Activated naive CD4-positive, alpha-beta T cell treated with anti-CD3 and anti-CD28 coated beads for 36 hours (primary cell): ENCODE results near the gene TEKTIP1. TPM values are rescaled to one million over a fixed set of nuclear protein-coding genes. Genes with fewer than 3 reads are reported as not detected.

ENCODE experiments used
- CTCF ChIA-PET: fragments of 350-600 bp; sonication (Branson Sonifier 250); formaldehyde crosslinking; loops from one replicate; lab custom pipeline; 2021; ENCODE audit warnings: antibody characterized with exemption; lab: Charles Lee
- DNase-seq: peaks from one replicate; pipeline ENCODE4 v3.0.0-alpha.2; 2020
- H3K27ac Mint-ChIP-seq: one replicate; pipeline ENCODE4 v1.8.0; 2021; ENCODE audit warnings: mild to moderate bottlenecking, mixed read lengths
- H3K27me3 Mint-ChIP-seq: one replicate; pipeline ENCODE4 v1.8.0; 2021; ENCODE audit warnings: low read depth, mixed read lengths
- H3K36me3 Mint-ChIP-seq: one replicate; pipeline ENCODE4 v1.8.0; 2021; ENCODE audit warnings: low read depth, mixed read lengths
- H3K4me1 Mint-ChIP-seq: one replicate; pipeline ENCODE4 v1.8.0; 2021; ENCODE audit warnings: low read depth, mixed read lengths
- H3K4me3 Mint-ChIP-seq: one replicate; pipeline ENCODE4 v1.8.0; 2021; ENCODE audit warnings: mild to moderate bottlenecking, moderate library complexity, mixed read lengths
- H3K9me3 Mint-ChIP-seq: one replicate; pipeline ENCODE4 v1.8.0; 2021; ENCODE audit warnings: mixed read lengths
- intact Hi-C: fragments of 100-400 bp; cut with micrococcal nuclease; formaldehyde crosslinking; loops from one replicate; pipeline ENCODE4 v1.15.1; 2023
- total RNA-seq, 2 experiments: library from RNA; stranded (reverse); gene quantifications; one replicate each; pipeline ENCODE4 v1.2.3, GENCODE V29; 2021

Gene TEKTIP1
- total RNA-seq, 2 experiments from 2014 or later: 2.1 to 2.5 TPM

- no peak for DNase-seq
- Mint-ChIP-seq H3K27me3 (no peaks in the 10 kb centered on the region), H3K4me3 (no peak overlapping the region), H3K36me3 (peaks cover 8% of the 10 kb centered on the region), H3K9me3 (no peaks in the 10 kb centered on the region), H3K4me1 (peaks cover 23% of the 10 kb centered on the region), H3K27ac (no peak overlapping the region)
- intact Hi-C loops: no loop called here
- CTCF ChIA-PET: interaction anchor here (0.6 to 1.5 kb wide), 4 partner anchors 12 to 326 kb away, joined by 3 to 5 read pairs (median 4); no protein-coding TSS in a partner anchor
Measured at GRCh38 chr19:3548606-3549005, 9.6 kb downstream of the TEKTIP1 start.

GRCh38 chr19:3549816-3550215, 10.8 kb downstream of the TEKTIP1 start:
- intact Hi-C loops: no loop called here
- H3K27me3 Mint-ChIP-seq: no peaks in the 10 kb centered on the region
- no peak overlapping the region for H3K4me3 Mint-ChIP-seq
- DNase-seq: no peak
- H3K27ac Mint-ChIP-seq: no peak overlapping the region
- peaks cover 8% of the 10 kb centered on the region for H3K36me3 Mint-ChIP-seq
- CTCF ChIA-PET: no interaction called here
- no peaks in the 10 kb centered on the region for H3K9me3 Mint-ChIP-seq
- peaks cover 32% of the 10 kb centered on the region for H3K4me1 Mint-ChIP-seq

DNA sequence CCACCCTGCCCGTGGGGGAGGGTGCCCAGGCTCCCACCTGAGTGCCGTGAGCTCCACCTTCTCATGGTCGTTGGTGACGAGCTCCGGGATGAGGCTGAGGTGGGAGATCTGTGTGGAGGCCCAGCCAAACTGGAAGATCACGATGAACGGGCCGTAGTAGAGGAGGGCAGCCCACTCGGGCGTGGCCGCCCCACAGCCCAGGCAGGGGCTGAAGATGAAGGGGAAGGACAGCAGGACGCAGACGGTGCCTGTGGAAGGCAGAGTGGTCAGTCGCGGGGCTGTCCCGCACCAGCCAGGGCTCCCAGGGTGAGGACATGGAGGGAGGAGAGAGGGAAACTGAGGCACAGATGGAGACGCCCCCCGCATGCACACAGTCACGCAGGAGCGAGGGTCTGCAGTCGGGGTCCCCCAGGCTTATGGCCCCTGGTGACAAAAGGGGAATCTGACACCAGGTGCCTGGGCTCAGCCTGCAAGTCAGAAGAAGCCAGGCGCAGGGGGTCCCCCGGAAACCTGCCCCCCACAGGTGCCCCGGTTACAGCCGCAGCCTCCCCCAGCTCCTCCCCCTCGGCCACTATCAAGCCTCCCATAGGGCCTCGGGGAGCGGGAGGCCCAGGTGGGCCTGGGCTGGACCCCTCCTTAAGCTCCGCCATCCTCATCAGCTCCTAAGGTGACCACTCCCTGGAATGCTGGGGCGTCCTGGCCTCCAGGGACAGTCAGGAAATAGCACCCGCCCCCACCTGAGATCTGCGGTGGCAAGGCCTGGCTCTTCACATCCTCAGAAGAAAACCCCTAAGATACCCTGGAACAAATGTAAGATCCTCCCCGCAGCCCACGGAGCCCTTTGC, 12.2 kb downstream of the TEKTIP1 start:
- Mint-ChIP-seq H3K36me3 (peaks cover 9% of the 10 kb centered on the region), H3K27ac (no peak overlapping the region), H3K27me3 (no peaks in the 10 kb centered on the region), H3K4me3 (no peak overlapping the region), H3K4me1 (peaks cover 34% of the 10 kb centered on the region), H3K9me3 (peaks cover 5% of the 10 kb centered on the region)
- CTCF ChIA-PET: interaction anchor here (0.9 kb wide), 1 partner anchor 67 kb away, joined by 3 read pairs; no protein-coding TSS in a partner anchor
- intact Hi-C loops: no loop called here
- DNase-seq: no peak

- intact Hi-C loops: no loop called here
- Mint-ChIP-seq H3K9me3 (peaks cover 5% of the 10 kb centered on the region), H3K27ac (peak overlapping the region; percentile 21), H3K4me3 (no peak overlapping the region), H3K27me3 (no peaks in the 10 kb centered on the region), H3K4me1 (peaks cover 40% of the 10 kb centered on the region), H3K36me3 (peaks cover 9% of the 10 kb centered on the region)
- CTCF ChIA-PET: interaction anchor here (0.7 to 0.9 kb wide), 2 partner anchors 68 kb away, joined by 3 read pairs; no protein-coding TSS in a partner anchor
- no peak for DNase-seq
Measured at GRCh38 chr19:3551792-3552095, 12.8 kb downstream of the TEKTIP1 start.

- Mint-ChIP-seq H3K36me3 (peaks cover 8% of the 10 kb centered on the region), H3K4me3 (peak overlapping the region; percentile 73), H3K9me3 (peaks cover 5% of the 10 kb centered on the region), H3K4me1 (peaks cover 44% of the 10 kb centered on the region), H3K27ac (peak overlapping the region; percentile 90), H3K27me3 (no peaks in the 10 kb centered on the region)
- intact Hi-C loops: loop anchor here (2.0 to 5.0 kb wide), 2 partner anchors 72 to 433 kb away; partner anchors contain the start of genes CACTIN and EEF2
- peak; percentile 56 for DNase-seq
- CTCF ChIA-PET: interaction anchor here (0.5 to 5.1 kb wide), 7 partner anchors 9 to 249 kb away, joined by 3 to 32 read pairs (median 4); partner anchors contain the start of gene TJP3
Measured at GRCh38 chr19:3554254-3555083, 15.5 kb downstream of the TEKTIP1 start.

- Mint-ChIP-seq H3K36me3 (peaks cover 7% of the 10 kb centered on the region), H3K9me3 (peaks cover 5% of the 10 kb centered on the region), H3K4me1 (peaks cover 44% of the 10 kb centered on the region), H3K4me3 (peak overlapping the region; percentile 96), H3K27ac (peak overlapping the region; percentile 81), H3K27me3 (no peaks in the 10 kb centered on the region)
- CTCF ChIA-PET: interaction anchor here (0.6 to 5.1 kb wide), 7 partner anchors 8 to 584 kb away, joined by 3 to 32 read pairs (median 4); no protein-coding TSS in a partner anchor
- intact Hi-C loops: loop anchor here (1.0 to 5.0 kb wide), 5 partner anchors 49 to 451 kb away; partner anchors contain the start of genes APBA3, CACTIN, EEF2 and FZR1
- no peak for DNase-seq
Measured at GRCh38 chr19:3555653-3556422, 16.9 kb downstream of the TEKTIP1 start.

GRCh38 chr19:3556423-3556977, 17.5 kb downstream of the TEKTIP1 start:
- H3K36me3 Mint-ChIP-seq: peaks cover 6% of the 10 kb centered on the region
- H3K27me3 Mint-ChIP-seq: no peaks in the 10 kb centered on the region
- CTCF ChIA-PET: interaction anchor here (0.6 to 5.1 kb wide), 9 partner anchors 9 to 583 kb away, joined by 3 to 32 read pairs (median 4); no protein-coding TSS in a partner anchor
- intact Hi-C loops: loop anchor here (1.0 to 5.0 kb wide), 4 partner anchors 50 to 451 kb away; partner anchors contain the start of genes APBA3, EEF2, FZR1 and PIAS4
- H3K4me1 Mint-ChIP-seq: peaks cover 44% of the 10 kb centered on the region
- no peak for DNase-seq
- H3K9me3 Mint-ChIP-seq: peaks cover 5% of the 10 kb centered on the region
- peak overlapping the region; percentile 81 for H3K27ac Mint-ChIP-seq
- H3K4me3 Mint-ChIP-seq: peak overlapping the region; percentile 96

DNA sequence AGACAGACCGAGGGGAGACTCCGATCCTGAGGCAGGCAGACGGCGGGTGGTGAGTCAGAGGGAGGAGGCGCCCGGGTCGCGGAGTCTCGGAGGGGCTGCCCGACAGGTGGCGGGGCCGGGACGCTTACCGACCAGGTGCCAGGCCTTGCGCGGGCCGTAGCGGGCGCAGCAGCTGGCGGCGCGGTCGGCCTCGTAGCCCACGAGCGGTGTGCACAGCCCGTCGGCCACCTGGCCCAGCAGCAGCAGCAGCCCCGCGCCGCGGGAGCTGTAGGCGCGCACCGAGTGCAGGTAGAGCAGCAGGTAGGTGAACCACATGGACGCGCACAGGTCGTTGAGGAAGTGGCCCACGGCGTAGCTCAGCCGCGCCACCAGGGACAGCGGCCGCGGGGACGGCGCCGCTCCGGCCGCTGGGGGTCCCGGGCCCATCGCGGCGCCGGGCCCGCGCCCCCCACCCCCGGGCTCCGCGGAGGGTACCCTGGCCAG, 18.0 kb downstream of the TEKTIP1 start:
- H3K27me3 Mint-ChIP-seq: no peaks in the 10 kb centered on the region
- CTCF ChIA-PET: interaction anchor here (0.6 to 5.1 kb wide), 8 partner anchors 9 to 1120 kb away, joined by 3 to 32 read pairs (median 4); no protein-coding TSS in a partner anchor
- intact Hi-C loops: loop anchor here (1.0 to 5.0 kb wide), 5 partner anchors 15 to 450 kb away; partner anchors contain the start of genes APBA3, EEF2, FZR1 and HMG20B
- H3K4me1 Mint-ChIP-seq: peaks cover 39% of the 10 kb centered on the region
- peak overlapping the region; percentile 81 for H3K27ac Mint-ChIP-seq
- peak; percentile 80 for DNase-seq
- H3K4me3 Mint-ChIP-seq: peak overlapping the region; percentile 96
- peaks cover 5% of the 10 kb centered on the region for H3K9me3 Mint-ChIP-seq
- peaks cover 6% of the 10 kb centered on the region for H3K36me3 Mint-ChIP-seq

GRCh38 chr19:3557461-3558248, 18.7 kb downstream of the TEKTIP1 start, which contains the start of gene MFSD12:
MFSD12 (minus strand) TSS chr19:3557586; CDS start chr19:3557403, 183 bp downstream.
- H3K27me3 Mint-ChIP-seq: no peaks in the 10 kb centered on the region
- peak; percentile 94 for DNase-seq
- H3K27ac Mint-ChIP-seq: peak within 1 kb of the TSS; percentile 81
- H3K4me1 Mint-ChIP-seq: peaks cover 37% of the 10 kb centered on the region
- intact Hi-C loops: loop anchor here (1.0 to 5.0 kb wide), 5 partner anchors 15 to 430 kb away; partner anchors contain the start of genes APBA3, EEF2, FZR1 and HMG20B
- peak within 1 kb of the TSS; percentile 96 for H3K4me3 Mint-ChIP-seq
- CTCF ChIA-PET: interaction anchor here (0.6 to 5.1 kb wide), 6 partner anchors 10 to 1119 kb away, joined by 3 to 32 read pairs (median 4); no protein-coding TSS in a partner anchor
- peaks cover 6% of the 10 kb centered on the region for H3K36me3 Mint-ChIP-seq
- H3K9me3 Mint-ChIP-seq: peaks cover 5% of the 10 kb centered on the region
